Glomerular endothelial cell (primary cell): ENCODE data around the gene NPAS2. TPM values are rescaled to one million over a fixed set of nuclear protein-coding genes. Genes with fewer than 3 reads are reported as not detected.

ENCODE experiments used
- DNase-seq: peaks from one replicate; pipeline ENCODE4 v3.0.0-alpha.2; 2011; ENCODE audit warnings: low read depth, low spot score; ENCODE audit errors: extremely low read depth
- total RNA-seq: library from RNA; depleted of rRNA; stranded (reverse); fragments of >200 nt; gene quantifications from 2 replicates; pipeline ENCODE4 v1.2.3, GENCODE V29; 2015

Gene NPAS2
- 14.7 and 15.8 TPM in 2 replicates for total RNA-seq

GRCh38 chr2:100819370-100820272, at the start of gene NPAS2:
NPAS2 (plus strand) TSS chr2:100820139; CDS start chr2:100904755, 84,616 bp downstream.
- no peak for DNase-seq

GRCh38 chr2:100771125-100771524, 48.8 kb upstream of the NPAS2 start:
- no peak for DNase-seq

GRCh38 chr2:100773538-100773937, 46.4 kb upstream of the NPAS2 start:
- DNase-seq, result no peak

- no peak for DNase-seq
Observed at GRCh38 chr2:100776445-100776844, 43.5 kb upstream of the NPAS2 start.

- no peak for DNase-seq
Observed at GRCh38 chr2:100778637-100779450, 41.1 kb upstream of the NPAS2 start.

- DNase-seq, result no peak
Observed at GRCh38 chr2:100779908-100780202, 40.1 kb upstream of the NPAS2 start.

- DNase-seq, result no peak
Observed at GRCh38 chr2:100780203-100781008, 39.5 kb upstream of the NPAS2 start.

- DNase-seq, result no peak
Observed at GRCh38 chr2:100781009-100781325, 39.0 kb upstream of the NPAS2 start.

- no peak for DNase-seq
Observed at GRCh38 chr2:100781523-100782379, 38.2 kb upstream of the NPAS2 start.

GRCh38 chr2:100782380-100782878, 37.5 kb upstream of the NPAS2 start:
- no peak for DNase-seq

- DNase-seq, result no peak
Observed at GRCh38 chr2:100783987-100784386, 36.0 kb upstream of the NPAS2 start.

GRCh38 chr2:100784681-100785080, 35.3 kb upstream of the NPAS2 start:
- no peak for DNase-seq

GRCh38 chr2:100785626-100786296, 34.2 kb upstream of the NPAS2 start:
- no peak for DNase-seq

GRCh38 chr2:100786297-100786658, 33.7 kb upstream of the NPAS2 start:
- no peak for DNase-seq

- DNase-seq, result no peak
Observed at GRCh38 chr2:100786985-100787384, 33.0 kb upstream of the NPAS2 start.

GRCh38 chr2:100789361-100789760, 30.6 kb upstream of the NPAS2 start:
- DNase-seq, result no peak

GRCh38 chr2:100791294-100791935, 28.5 kb upstream of the NPAS2 start:
- DNase-seq, result no peak

- DNase-seq, result no peak
Observed at GRCh38 chr2:100791936-100792308, 28.0 kb upstream of the NPAS2 start.

GRCh38 chr2:100793220-100793619, 26.7 kb upstream of the NPAS2 start:
- no peak for DNase-seq
